H9 (cell line): ENCODE results near the gene TSTD1. TPM values are rescaled to one million over a fixed set of nuclear protein-coding genes. Genes with fewer than 3 reads are reported as not detected.
"Not testable (repeated sequence)": the region's sequence is repeated elsewhere in the genome, so short reads cannot be mapped to it uniquely, and the experiment has no call there.

Experiments used
- DNase-seq: peaks from one replicate; pipeline ENCODE4 v3.0.0-alpha.2; 2017
- H2AFZ ChIP-seq: one replicate; pipeline ENCODE4 v1.6.1; 2013; ENCODE audit warnings: mild to moderate bottlenecking, low read length, control low read depth, moderate library complexity
- H2AK5ac ChIP-seq: 2 replicates; pipeline ENCODE4 v1.6.1; 2013; ENCODE audit warnings: low read length, control low read depth, mixed read lengths; ENCODE audit not compliant: insufficient read length
- H2BK120ac ChIP-seq: one replicate; pipeline ENCODE4 v1.6.1; 2013; ENCODE audit warnings: low read depth, mild to moderate bottlenecking, low read length, control low read depth, inconsistent platforms; ENCODE audit not compliant: poor library complexity, severe bottlenecking
- H2BK12ac ChIP-seq: 2 replicates; pipeline ENCODE4 v1.6.1; 2013; ENCODE audit warnings: low read length, control low read depth, mixed read lengths, low read depth; ENCODE audit not compliant: insufficient read length
- H2BK15ac ChIP-seq: 2 replicates; pipeline ENCODE4 v1.6.1; 2013; ENCODE audit warnings: low read depth, low read length, control low read depth
- H2BK20ac ChIP-seq: one replicate; pipeline ENCODE4 v1.6.1; 2013; ENCODE audit warnings: low read depth, mild to moderate bottlenecking, low read length, control low read depth, inconsistent platforms; ENCODE audit not compliant: poor library complexity, severe bottlenecking
- H2BK5ac ChIP-seq: 2 replicates; pipeline ENCODE4 v1.6.1; 2013; ENCODE audit warnings: low read length, control low read depth, mixed read lengths; ENCODE audit not compliant: insufficient read length
- H3K14ac ChIP-seq: 2 replicates; pipeline ENCODE4 v1.6.1; 2013; ENCODE audit warnings: low read length, control low read depth; ENCODE audit not compliant: insufficient read depth
- H3K18ac ChIP-seq: 2 replicates; pipeline ENCODE4 v1.6.1; 2013; ENCODE audit warnings: low read depth, mild to moderate bottlenecking, mixed read lengths, low read length, control low read depth; ENCODE audit not compliant: insufficient read length
- H3K23ac ChIP-seq: 2 replicates; pipeline ENCODE4 v1.6.1; 2013; ENCODE audit warnings: low read length, control low read depth, mixed read lengths, low read depth; ENCODE audit not compliant: insufficient read length
- H3K23me2 ChIP-seq: 2 replicates; pipeline ENCODE4 v1.6.1; 2013; ENCODE audit warnings: low read depth, mild to moderate bottlenecking, mixed read lengths, low read length, control low read depth; ENCODE audit not compliant: insufficient read length, poor library complexity, severe bottlenecking
- H3K27ac ChIP-seq: 2 replicates; pipeline ENCODE4 v1.5.1; 2013; ENCODE audit warnings: low read length, control low read depth, mixed read lengths, low read depth; ENCODE audit not compliant: insufficient read length
- H3K27me3 ChIP-seq: 2 replicates; pipeline ENCODE4 v1.6.1; 2013; ENCODE audit warnings: low read length, control low read depth, inconsistent platforms; ENCODE audit not compliant: insufficient read depth
- H3K4ac ChIP-seq: 2 replicates; pipeline ENCODE4 v1.6.1; 2013; ENCODE audit warnings: low read depth, mild to moderate bottlenecking, control low read depth, inconsistent platforms, low read length, moderate library complexity
- H3K4me1 ChIP-seq: 2 replicates; pipeline ENCODE4 v1.6.1; 2013; ENCODE audit warnings: low read length, control low read depth, inconsistent platforms; ENCODE audit not compliant: insufficient read depth
- H3K4me2 ChIP-seq: 2 replicates; pipeline ENCODE4 v1.6.1; 2013; ENCODE audit warnings: low read length, control low read depth, mixed read lengths; ENCODE audit not compliant: insufficient read length, insufficient read depth
- H3K56ac ChIP-seq: 2 replicates; pipeline ENCODE4 v1.6.1; 2013; ENCODE audit warnings: low read depth, mild to moderate bottlenecking, mixed read lengths, low read length, control low read depth; ENCODE audit not compliant: insufficient read length
- H3K79me1 ChIP-seq: 2 replicates; pipeline ENCODE4 v1.6.1; 2013; ENCODE audit warnings: low read depth, mild to moderate bottlenecking, moderate library complexity, low read length, control low read depth, inconsistent platforms; ENCODE audit not compliant: insufficient read depth, poor library complexity, severe bottlenecking
- H3K79me2 ChIP-seq: 2 replicates; pipeline ENCODE4 v1.6.1; 2013; ENCODE audit warnings: low read length, control low read depth, inconsistent platforms; ENCODE audit not compliant: insufficient read depth
- H3K9ac ChIP-seq: 2 replicates; pipeline ENCODE4 v1.6.1; 2013; ENCODE audit warnings: low read length, control low read depth, mixed read lengths; ENCODE audit not compliant: insufficient read length; ENCODE audit errors: extremely low read depth
- H3K9me3 ChIP-seq: one replicate; pipeline ENCODE4 v1.6.1; 2013; ENCODE audit warnings: low read depth, low read length, inconsistent platforms; ENCODE audit not compliant: control insufficient read depth
- H3T11ph ChIP-seq: one replicate; pipeline ENCODE4 v1.6.1; 2013; ENCODE audit warnings: mild to moderate bottlenecking, low read length, control low read depth, inconsistent platforms
- H4K20me1 ChIP-seq: one replicate; pipeline ENCODE4 v1.6.1; 2013; ENCODE audit not compliant: control insufficient read depth, insufficient read length, insufficient read depth
- H4K5ac ChIP-seq: 2 replicates; pipeline ENCODE4 v1.6.1; 2013; ENCODE audit warnings: low read depth, mild to moderate bottlenecking, mixed read lengths, low read length, control low read depth; ENCODE audit not compliant: insufficient read length
- H4K8ac ChIP-seq: replicated peaks from 2 replicates; pipeline ENCODE4 v1.6.1; 2013; ENCODE audit warnings: low read length, control low read depth, mixed read lengths, low read depth; ENCODE audit not compliant: insufficient read length
- H4K91ac ChIP-seq: 2 replicates; pipeline ENCODE4 v1.6.1; 2013; ENCODE audit warnings: low read depth, mild to moderate bottlenecking, moderate library complexity, mixed read lengths, low read length, control low read depth; ENCODE audit not compliant: insufficient read length
- H3K27ac Mint-ChIP-seq, 3 experiments: 2 replicates in 2 of 3; 3 replicates in 1 of 3; pipeline ENCODE4 v1.8.0; 2020 to 2021; ENCODE audit warnings: mixed read lengths in 3 of 3, mild to moderate bottlenecking in 1 of 3, moderate library complexity in 1 of 3
- H3K27me3 Mint-ChIP-seq: 2 replicates; pipeline ENCODE4 v1.8.0; 2021; ENCODE audit warnings: low read depth, mild to moderate bottlenecking, moderate library complexity, mixed read lengths
- H3K36me3 Mint-ChIP-seq, 3 experiments: 2 replicates in 2 of 3; 3 replicates in 1 of 3; pipeline ENCODE4 v1.8.0; 2020 to 2021; ENCODE audit warnings: low read depth in 3 of 3, mixed read lengths in 3 of 3; ENCODE audit not compliant: insufficient read depth in 1 of 3
- H3K4me1 Mint-ChIP-seq, 2 experiments: 2 replicates each; pipeline ENCODE4 v1.8.0; 2020; ENCODE audit warnings: mixed read lengths in 2 of 2
- H3K4me3 Mint-ChIP-seq, 2 experiments: 2 replicates in 1 of 2; 3 replicates in 1 of 2; pipeline ENCODE4 v1.8.0; 2020 to 2021; ENCODE audit warnings: mild to moderate bottlenecking in 2 of 2, mixed read lengths in 2 of 2, moderate library complexity in 1 of 2
- H3K9me3 Mint-ChIP-seq, 2 experiments: 2 replicates in 1 of 2; 3 replicates in 1 of 2; pipeline ENCODE4 v1.8.0; 2020; ENCODE audit warnings: mild to moderate bottlenecking in 2 of 2, mixed read lengths in 2 of 2, moderate library complexity in 1 of 2
- CTCF ChIP-seq: fragments of 200-600 bp; sonication (generic); conservative IDR thresholded peaks from 3 replicates; pipeline ENCODE4 v1.8.0; 2021; ENCODE audit warnings: antibody characterized with exemption, mild to moderate bottlenecking
- WGBS: extraction: QIAGEN DNeasy Blood & Tissue Kit; methylation state at CpG from one replicate; pipeline ENCODE4 v1.1.7; 2013; ENCODE audit warnings: missing lambda C conversion rate, low lambda C conversion rate, mixed read lengths; ENCODE audit not compliant: insufficient read length; ENCODE audit errors: extremely low coverage; 5-methylcytosine and 5-hydroxymethylcytosine counted together
- total RNA-seq: library from RNA; stranded (reverse); gene quantifications from 2 replicates; pipeline ENCODE4 v1.2.1, GENCODE V29; 2021

Gene TSTD1
- total RNA-seq, 1 experiment from 2014 or later: 73.7 TPM

GRCh38 chr1:161066694-161067093, 27.9 kb upstream of the TSTD1 start:
- Histone ChIP-seq H3K56ac (no peak overlapping the region), H4K5ac (no peak overlapping the region), H3K18ac (no peak overlapping the region), H3K4me2 (no peak overlapping the region), H4K20me1 (no peaks in the 10 kb centered on the region), H3K23ac (no peak overlapping the region), H3K27ac (no peak overlapping the region), H3K4me1 (no peaks in the 10 kb centered on the region; the same call in 1 of the 2 replicates), H3K27me3 (no peaks in the 10 kb centered on the region), H3K4ac (no peak overlapping the region), H4K91ac (no peak overlapping the region), H2BK120ac (no peak overlapping the region), H3T11ph (no peak overlapping the region), H2BK15ac (no peak overlapping the region), H2BK5ac (no peak overlapping the region), H2AK5ac (no peak overlapping the region), H3K79me2 (no peaks in the 10 kb centered on the region), H3K23me2 (no peaks in the 10 kb centered on the region), H3K9ac (no peak overlapping the region), H2AFZ (no peak overlapping the region), H2BK20ac (no peak overlapping the region), H3K14ac (no peak overlapping the region), H2BK12ac (no peak overlapping the region), H3K79me1 (no peaks in the 10 kb centered on the region), H3K9me3 (no peaks in the 10 kb centered on the region), H4K8ac (no peak overlapping the region)
- Mint-ChIP-seq H3K4me3 (no peak overlapping the region), H3K27ac (no peak overlapping the region), H3K9me3 (no peaks in the 10 kb centered on the region), H3K4me1 (peaks cover 18 to 19% of the 10 kb centered on the region in 2 experiments), H3K36me3 (no peaks in the 10 kb centered on the region), H3K27me3 (peaks cover 15% of the 10 kb centered on the region)
- WGBS: no CpG with 5 or more reads among the region's 3 CpGs
- TF ChIP-seq CTCF: no peak
- DNase-seq: no peak

DNA sequence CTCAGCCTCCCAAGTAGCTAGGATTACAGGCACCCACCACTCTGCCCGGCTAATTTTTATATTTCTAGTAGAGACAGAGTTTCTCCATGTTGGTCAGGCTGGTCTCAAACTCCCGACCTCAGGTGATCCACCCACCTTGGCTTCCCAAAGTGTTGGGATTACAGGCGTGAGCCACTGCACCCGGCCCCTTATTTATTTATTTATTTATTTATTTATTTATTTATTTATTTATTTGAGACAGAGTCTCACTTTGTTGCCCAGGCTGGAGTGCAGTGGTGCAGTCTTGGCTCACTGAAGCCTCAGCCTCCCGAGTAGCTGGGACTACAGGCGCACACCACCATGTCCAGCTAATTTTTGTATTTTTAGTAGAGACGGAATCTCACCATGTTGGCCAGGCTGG, 26.9 kb upstream of the TSTD1 start:
- H3K4ac ChIP-seq, H3K4me1 ChIP-seq, H2BK120ac ChIP-seq, H3T11ph ChIP-seq, H3K9ac ChIP-seq, H2BK12ac ChIP-seq, H3K9me3 ChIP-seq, H4K20me1 ChIP-seq, H3K36me3 Mint-ChIP-seq, H2AK5ac ChIP-seq, H3K4me3 Mint-ChIP-seq, H4K91ac ChIP-seq, H3K79me1 ChIP-seq, H3K9me3 Mint-ChIP-seq, H3K56ac ChIP-seq, H3K14ac ChIP-seq, H3K23me2 ChIP-seq, H2BK15ac ChIP-seq, H4K8ac ChIP-seq, H2BK5ac ChIP-seq, H3K79me2 ChIP-seq, DNase-seq, H3K27me3 ChIP-seq, H3K27ac ChIP-seq, H3K18ac ChIP-seq, H2AFZ ChIP-seq, H3K27ac Mint-ChIP-seq, H3K23ac ChIP-seq, H2BK20ac ChIP-seq, H4K5ac ChIP-seq, H3K4me2 ChIP-seq: not testable (repeated sequence)
- no CpG with 5 or more reads among the region's 7 CpGs for WGBS
- H3K27me3 Mint-ChIP-seq: peaks cover 15% of the 10 kb centered on the region
- peaks cover 16 to 19% of the 10 kb centered on the region in 2 experiments for H3K4me1 Mint-ChIP-seq
